B cell (primary cell): ENCODE data around the gene GRK3.

Experiments used
- EZH2 ChIP-seq: IDR thresholded peaks from 2 replicates; pipeline ENCODE4 v1.6.1; 2012; ENCODE audit warnings: borderline replicate concordance, low read depth, mild to moderate bottlenecking, moderate library complexity, low read length; ENCODE audit not compliant: insufficient read depth, poor library complexity, severe bottlenecking
- TF ChIP-seq, protein P1 (sequence below): fragments of 200-600 bp; IDR thresholded peaks from one replicate; pipeline ENCODE4 v1.8.0; 2022; ENCODE audit warnings: antibody characterized with exemption, mild to moderate bottlenecking

DNA sequence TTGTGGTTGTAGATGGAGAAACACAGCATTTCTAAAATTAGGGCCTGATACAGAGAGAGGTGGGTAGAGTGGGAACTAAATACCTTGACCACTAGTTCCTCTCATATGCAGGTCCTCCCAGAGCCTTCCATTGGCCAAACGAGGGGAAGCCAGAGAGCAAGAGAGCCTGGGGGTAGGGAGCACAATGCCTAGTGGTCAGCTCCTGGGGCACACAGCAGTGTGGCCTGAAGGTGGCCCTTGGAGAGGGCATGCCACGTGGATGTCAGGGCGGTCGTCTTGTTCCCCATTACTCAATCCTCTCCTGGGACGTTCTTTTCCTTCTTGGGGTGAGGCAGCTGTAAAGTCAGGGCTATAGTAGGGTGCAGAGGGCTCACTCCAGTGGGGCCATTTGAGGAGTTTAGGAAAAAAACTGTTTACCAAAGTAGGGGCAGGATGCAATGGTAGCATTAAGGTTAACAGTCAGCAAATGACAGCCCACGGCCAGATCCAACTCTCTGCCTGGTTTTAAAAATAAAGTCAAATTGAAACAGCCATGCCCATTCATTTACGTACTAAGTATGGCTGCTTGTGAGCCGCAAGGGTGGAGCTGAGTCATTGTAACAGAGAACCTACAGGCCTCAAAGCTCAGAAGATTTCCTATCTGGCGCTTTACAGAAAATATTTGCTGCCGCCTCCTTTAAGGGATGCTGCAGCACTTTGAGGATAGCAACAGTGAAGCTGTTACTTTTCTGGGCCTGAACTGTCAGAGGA lies 185.1 kb downstream of the GRK3 start:
- no peak for TF ChIP-seq EZH2
- TF ChIP-seq, protein P1, sequence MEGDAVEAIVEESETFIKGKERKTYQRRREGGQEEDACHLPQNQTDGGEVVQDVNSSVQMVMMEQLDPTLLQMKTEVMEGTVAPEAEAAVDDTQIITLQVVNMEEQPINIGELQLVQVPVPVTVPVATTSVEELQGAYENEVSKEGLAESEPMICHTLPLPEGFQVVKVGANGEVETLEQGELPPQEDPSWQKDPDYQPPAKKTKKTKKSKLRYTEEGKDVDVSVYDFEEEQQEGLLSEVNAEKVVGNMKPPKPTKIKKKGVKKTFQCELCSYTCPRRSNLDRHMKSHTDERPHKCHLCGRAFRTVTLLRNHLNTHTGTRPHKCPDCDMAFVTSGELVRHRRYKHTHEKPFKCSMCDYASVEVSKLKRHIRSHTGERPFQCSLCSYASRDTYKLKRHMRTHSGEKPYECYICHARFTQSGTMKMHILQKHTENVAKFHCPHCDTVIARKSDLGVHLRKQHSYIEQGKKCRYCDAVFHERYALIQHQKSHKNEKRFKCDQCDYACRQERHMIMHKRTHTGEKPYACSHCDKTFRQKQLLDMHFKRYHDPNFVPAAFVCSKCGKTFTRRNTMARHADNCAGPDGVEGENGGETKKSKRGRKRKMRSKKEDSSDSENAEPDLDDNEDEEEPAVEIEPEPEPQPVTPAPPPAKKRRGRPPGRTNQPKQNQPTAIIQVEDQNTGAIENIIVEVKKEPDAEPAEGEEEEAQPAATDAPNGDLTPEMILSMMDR = no peak
